NCI-H82 treated with DMSO at 0.1 percent for 48 hours (cell line): ENCODE measurements around the gene GPR142.
"Not testable (repeated sequence)": the region's sequence is repeated elsewhere in the genome, so short reads cannot be mapped to it uniquely, and the experiment has no call there.

ENCODE experiments used
- DNase-seq: peaks from one replicate; lab custom pipeline; 2025; ENCODE audit not compliant: unreplicated experiment; lab: John Stamatoyannopoulos, UW

Gene GPR142

DNA sequence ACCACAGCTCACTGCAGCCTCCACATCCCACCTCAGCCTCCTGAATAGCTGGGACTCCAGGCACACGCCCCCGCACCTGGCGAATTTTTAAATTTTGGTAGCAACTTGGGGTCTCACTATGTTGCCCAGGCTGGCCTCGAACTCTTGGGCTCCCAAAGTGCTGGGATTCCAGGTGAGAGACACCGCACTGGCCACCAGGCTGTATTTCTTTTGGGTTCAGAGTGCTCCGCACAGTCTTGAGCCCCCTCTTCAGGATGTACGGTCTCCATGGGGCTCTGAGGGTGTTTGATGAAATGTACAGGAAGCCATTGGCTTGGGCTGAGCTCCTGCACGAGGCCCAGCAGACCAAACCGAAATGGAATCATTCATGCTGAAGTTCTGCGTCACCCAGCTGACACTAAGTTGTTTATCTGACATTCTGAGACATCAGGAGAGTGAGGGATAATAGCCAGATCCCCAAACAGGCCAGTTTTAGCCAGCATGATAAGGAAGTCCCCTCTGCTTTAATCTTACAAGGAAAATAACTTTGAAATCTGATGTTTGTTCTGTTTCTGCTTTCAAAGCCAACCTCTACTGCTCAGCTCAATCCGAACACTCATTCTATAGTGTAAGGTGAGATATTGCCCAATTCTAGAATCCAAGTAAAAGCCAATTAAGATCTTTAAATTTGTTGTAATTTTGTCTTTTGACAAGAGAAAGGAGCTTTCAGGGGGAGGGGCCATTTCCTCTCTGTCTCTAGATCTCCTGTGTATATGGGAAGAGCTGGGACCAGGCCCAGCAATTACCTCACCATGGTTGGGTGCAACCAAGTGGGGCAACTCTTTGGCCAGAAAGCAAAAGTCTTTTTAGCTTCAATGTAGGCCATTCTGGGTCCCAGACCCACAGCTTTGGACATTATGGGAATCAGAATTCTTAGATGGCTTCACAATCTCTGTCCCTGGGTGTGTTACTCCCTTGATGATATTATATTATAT lies 23.7 kb downstream of the GPR142 start:
- DNase-seq, result no peak

DNA sequence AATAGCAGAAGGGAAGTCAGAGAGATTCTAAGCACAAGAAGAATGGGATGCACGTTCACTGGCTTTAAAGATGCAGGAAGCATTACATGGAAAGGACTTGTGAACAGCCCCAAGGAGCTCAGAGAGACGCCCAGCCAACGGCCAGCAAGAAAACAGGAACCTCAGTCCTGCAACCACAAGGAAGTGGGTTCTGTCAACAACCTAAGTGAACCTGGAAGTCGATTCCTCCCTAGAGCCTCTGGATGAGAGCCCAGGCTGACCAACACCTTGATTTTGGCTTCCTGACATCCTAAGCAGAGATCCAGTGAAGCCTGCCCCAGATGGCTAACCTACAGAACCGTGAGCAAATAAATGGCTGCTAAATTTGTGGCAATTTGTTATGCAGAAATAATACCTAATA lies 24.5 kb downstream of the GPR142 start:
- no peak for DNase-seq

DNA sequence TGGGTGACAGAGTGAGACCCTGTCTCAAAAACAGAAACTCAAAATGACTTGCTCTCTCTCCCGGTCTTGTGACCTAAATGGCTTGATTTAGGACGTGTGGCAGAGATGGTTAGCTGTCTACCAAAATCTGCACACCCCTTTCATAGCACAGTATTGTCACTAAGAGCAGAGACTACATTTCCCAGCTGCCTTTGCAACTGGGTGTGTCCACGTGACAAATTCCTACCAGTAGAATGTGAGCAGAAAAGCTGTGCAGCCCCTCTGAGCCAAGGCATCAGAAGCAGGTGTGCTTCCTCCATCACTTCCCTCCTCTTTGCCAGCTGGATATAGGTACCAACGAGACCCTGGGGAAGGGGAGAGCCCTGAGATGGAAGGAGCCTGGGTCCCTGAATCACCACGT lies 25.5 kb downstream of the GPR142 start:
- DNase-seq, result no peak

DNA sequence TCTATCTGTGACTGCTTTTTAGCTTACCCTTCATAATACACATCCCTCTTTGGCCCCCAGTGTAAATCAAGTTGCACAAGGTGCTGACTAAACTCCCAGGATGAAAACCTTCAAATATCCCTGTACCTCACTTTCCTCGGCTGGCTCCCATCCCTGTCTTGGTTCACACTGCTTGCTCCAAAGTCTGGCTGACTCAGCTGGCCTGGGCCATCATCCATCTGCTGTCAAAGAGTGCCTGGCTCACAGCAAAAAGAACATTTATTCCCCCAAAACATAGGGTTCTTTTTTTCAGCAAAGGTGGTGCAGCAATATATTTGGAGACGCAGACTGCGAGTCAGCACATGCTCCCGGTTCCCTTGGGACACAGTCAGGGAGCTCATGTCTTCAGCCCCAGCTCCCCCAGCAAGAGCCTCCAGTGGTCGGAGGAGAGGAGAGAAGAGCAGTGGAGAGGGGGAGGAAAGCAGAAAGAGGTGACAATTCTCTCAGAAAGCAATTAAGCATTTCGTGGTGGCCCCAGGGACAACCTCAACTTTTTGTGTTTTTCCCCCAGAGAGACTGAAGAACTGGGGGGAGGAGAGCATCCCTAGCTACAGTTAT lies 26.1 kb downstream of the GPR142 start:
- DNase-seq, result no peak

DNA sequence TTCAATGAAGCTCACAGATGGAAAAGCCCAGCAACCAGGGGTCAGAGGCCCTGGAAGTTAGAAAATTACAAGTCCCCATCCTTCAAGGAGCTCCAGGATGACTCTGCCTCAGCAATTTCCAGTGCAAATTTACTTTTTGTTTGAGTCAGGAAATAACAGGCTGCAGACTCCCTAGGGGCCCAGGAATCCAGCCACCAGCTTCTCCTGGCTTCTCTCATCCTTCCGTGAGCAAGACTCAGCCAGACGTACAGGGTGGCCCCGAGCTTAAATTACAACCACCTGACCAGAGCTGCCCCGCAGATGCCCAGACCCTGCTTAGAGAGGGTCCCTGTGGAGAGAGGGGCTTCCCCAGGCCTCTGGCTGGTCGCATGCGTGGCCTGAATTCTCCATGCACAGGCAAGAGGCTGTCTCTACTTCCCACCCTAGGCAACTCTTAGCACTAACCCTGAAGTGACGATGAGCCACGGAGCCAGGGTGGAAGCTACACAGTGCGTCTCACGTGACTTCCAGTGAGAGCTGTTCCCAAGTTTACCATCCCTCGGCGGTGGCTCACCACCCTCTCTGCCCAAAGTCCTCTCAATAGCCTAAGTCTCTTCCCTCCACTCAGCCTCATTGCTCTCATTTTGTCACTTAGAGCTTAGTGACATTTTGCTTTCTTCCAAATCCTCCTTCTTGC lies 27.1 kb downstream of the GPR142 start:
- no peak for DNase-seq

DNA sequence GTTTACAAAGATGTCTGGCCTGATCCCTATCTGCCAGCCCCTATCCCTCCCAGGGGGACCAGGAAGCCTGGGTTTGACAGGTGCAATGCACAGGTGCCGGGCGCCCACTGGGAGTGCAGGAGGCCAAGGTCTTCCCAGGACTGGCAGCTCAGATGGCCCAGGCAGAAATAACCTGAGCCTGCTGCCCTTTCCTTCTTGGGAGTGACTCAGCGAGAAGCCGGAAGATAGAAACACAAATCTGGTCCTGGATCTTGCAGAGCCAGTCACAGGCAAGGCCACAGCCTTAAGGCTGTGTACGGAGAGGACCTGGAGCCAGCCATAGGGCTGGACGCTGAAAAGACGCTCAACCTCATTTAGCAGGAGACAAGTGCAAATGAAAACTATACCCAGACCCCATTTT lies 27.7 kb downstream of the GPR142 start:
- DNase-seq, result no peak

DNA sequence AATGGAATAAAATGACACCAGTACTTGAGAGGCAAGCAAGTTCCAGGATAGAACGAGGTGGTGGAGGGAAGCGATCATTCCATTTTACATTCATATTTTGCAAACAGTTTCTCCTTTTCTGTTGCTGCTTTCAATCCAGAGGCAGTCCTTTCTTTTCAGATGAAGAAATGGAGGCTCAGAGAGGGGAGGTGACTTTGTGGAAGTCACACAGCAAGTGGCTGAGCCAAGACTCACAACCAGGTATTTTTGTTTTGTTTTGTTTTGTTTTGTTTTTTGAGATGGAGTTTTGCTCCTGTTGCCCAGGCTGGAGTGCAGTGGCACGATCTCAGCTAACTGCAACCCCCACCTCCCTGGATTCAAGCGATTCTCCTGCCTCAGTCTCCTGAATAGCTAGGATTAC lies 29.3 kb downstream of the GPR142 start:
- DNase-seq, result no peak

DNA sequence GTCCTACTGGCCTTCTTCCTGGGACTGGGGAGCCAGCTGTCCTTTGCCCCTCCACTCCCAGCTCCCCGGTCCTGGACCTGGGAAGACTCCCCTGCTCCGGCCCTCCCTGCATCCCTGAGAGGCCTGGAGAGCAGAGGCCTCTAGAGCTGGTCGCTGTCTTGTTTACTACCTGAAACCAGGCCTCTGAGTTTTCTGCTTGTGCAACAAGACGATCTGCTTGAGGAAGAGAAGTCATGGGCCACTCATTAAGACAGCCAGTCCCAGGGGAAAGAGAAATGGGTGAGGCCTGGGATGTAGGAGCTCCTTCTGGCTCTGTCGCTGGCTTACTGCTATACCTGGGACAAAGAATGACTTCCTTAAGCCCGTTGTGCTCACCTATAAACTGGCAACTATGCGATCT lies 34.7 kb downstream of the GPR142 start:
- DNase-seq, result no peak

DNA sequence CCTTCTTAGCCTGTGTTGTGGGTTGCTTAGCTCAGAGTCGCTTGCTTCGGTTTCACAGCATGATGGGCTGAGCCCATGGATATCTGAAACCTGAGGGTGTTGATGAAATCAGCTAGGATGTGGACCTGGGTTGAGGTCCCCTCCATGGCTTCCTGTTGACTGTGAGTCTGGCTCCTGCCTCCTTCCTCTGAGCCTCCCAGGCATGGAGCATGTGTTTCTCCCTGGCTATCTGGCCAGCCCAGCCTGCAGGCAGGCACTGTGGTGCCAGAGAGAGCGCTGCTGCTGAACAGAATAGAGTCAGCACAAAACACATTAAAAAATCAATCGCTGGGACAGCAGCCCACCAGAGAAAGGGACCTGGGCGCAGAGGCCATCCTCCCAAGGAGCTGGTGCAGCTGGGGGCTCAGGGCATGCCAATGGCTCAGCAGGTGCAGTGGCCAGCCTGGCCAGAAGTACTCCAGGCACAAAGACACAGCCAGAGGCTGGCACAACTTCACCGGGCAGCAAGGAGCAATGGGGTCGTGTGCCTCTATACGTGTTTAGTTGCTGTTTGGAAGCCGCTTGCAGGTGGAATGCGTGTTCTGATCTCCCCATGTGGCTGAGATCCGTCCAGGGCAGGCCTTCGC lies 36.3 kb downstream of the GPR142 start:
- no peak for DNase-seq

DNA sequence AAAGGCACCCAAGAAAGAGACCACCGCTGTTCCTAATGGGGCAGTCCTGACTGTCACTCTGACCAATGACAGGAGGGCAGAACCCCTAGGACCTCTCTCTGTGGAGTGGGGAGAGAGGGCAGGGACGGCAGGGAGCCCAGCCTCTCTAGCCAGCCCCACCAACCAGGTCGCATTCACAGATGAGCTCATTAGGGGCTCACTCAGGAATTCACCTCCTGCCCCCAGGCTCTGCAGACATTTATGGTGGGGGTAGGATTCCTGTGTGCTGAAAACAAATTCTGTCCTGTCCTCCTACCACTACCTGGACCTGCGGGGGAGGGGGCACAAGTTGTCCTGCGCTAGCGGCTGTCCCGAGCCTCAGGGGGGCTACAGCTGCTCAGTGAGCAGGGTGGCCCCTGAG lies 36.9 kb downstream of the GPR142 start:
- no peak for DNase-seq

DNA sequence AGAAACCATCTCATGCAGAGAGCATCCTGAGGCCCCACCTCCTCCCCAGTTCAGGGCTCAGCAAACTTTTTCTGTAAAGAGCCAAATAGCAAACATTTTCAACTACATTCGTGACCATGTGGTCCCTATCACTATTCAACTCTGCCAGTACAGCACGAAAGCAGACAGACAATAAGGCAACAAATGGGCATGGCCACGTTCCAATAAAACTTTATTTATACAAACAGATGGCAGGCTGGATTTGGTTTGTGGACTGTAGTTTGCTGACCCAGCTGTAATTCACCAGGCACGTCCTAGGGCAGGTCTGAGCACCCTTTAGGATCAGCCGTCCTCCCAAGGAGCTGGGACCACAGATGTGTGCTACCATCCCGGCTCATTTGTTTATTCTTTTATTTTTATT lies 37.5 kb downstream of the GPR142 start:
- no peak for DNase-seq

DNA sequence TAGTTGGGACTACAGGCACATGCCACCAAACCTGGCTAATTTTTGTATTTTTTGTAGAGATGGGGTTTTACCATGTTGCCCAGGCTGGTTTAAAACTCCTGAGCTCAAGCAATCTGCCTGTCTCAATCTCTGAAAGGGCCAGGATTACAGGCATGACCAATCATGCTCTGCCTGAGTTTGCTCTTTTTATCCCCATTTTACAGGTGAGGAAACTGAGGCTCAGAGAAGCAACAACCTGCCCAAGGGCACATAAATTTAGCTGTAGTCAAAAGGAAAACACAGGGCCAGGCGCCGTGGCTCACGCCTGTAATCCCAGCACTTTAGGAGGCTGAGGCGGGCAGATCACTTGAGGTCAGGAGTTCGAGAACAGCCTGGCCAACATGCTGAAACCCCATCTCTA lies 38.0 kb downstream of the GPR142 start:
- not testable (repeated sequence) for DNase-seq

DNA sequence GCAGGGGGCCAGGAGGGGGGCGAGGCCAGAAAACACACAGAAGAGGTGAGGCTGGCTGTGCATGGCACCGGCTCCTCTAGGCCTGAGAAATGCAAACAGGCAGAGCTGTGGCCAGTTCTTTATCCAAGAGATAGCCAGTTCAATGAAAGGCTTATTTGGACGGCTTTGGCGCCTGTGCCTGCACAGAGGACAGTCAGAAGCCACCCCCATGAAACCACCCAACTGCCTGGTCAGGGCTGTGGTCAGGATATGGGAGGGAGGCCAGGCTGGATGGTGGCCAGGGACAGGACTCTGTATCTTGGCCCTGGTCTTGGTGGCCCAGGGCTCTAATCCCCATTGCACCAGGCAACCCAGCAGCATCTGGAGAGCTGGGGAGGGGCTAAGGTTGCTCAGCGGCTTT lies 40.1 kb downstream of the GPR142 start:
- no peak for DNase-seq

DNA sequence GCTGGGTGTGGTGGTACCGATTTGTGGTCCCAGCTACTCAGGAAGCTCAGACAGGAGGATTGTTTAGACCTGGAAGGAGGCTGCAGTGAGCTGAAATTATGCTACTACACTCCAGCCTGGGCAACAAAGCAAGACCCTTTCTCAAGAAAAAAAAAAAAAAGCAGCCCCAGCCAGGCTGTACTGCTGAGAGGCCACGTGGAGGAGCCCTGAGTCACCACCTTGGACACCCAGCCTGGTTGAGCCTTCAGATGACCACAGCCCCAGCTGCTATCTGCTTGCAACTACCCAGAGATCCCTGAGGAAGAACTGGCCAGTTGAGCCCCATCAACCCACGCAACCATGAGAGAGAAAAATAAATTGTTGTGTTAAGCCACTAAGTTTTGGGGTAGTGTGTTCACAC lies 41.0 kb downstream of the GPR142 start:
- DNase-seq, result no peak

DNA sequence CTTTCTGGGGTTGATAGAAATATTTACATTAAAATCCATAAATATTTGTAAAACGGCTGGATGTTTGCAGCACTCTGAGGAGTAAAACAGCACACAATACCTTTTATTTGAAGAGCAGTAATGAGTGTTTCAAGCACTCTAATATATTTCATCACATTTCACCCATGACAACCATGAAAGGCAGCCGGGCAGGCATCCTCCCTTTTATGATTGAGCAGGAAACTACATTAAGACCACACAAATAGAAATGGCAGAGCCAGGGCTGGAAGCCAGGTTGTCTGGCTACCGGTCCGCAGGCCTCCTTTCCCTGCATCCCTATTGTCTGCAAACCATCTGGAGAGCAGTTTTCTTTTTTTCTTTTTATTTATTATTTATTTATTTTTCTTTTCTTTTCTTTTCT lies 41.5 kb downstream of the GPR142 start:
- no peak for DNase-seq

DNA sequence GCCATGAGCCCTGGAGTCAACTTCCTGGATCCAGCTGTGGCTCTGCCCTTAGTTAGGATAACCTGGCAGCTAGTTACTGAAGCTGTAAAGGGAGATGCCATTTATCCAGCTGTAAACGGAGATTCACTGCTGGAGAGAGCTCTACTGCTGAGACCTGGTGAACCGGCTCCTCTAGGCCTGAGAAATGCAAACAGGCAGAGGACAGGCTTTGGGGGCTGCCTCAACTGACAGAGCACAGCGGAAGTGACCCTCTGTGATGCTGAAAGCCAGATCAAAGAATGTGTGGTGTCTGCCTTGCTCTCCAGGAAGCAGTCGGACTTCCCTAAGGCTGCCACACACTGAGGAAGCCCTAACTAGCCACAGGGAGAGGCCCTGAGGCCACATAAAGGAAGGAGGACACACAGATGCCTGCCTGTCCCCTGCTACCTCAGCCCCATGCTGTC lies 42.7 kb downstream of the GPR142 start:
- DNase-seq, result no peak

DNA sequence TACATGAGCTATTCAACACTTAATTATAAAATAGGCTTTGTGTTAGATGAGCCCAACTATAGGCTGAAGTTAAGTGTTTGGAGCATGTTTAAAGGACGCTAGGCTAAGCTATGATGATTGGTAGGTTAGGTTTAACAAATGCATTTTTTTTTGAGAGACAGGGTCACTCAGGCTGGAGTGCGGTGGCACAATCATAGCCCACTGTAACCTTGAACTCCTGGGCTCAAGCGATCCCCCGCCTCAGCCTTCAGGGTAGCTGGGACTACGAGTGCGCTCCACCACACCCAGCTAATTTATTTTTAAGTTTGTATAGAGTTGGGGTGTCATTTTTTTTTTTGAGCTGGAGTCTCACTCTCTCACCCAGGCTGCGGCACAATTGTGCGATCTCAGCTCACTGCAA lies 45.3 kb downstream of the GPR142 start:
- DNase-seq, result no peak

DNA sequence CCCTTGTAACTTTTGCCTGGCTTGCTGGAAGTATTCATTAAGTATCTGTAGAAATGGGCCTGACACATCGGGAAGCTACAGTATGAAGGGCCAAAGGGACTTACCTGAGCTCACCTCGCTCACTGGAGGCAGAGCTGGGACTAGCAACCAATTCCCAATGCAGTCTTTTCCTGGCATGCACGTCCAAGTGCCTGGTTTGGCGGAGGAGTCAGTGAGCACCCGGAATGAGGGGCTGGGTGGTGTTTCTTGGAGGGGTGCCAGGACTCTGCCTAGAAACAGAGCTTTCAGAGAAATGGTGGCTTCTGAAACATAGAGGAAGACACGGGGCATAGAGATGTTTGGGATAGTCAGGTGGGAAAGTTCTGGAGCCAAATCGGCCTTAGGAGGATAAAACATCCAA lies 46.2 kb downstream of the GPR142 start:
- no peak for DNase-seq

DNA sequence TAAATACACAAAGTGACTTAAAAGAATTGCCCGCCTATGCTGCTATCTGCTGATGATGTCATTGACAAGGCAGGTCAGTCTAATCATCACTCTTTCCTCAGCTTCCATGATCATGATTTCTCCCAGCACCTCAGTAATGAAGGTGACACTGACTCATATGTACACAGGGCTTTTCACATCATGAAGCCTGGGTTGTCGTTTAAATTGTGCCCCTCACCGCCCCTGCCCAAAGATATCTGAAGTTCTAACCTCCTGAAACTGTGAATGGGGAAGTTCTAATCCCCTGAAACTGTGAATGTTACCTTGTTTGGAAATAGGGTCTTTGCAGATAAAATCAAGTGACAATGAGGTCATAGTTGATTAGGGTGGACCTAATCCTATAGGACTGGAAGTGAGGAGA lies 47.2 kb downstream of the GPR142 start:
- DNase-seq, result no peak

DNA sequence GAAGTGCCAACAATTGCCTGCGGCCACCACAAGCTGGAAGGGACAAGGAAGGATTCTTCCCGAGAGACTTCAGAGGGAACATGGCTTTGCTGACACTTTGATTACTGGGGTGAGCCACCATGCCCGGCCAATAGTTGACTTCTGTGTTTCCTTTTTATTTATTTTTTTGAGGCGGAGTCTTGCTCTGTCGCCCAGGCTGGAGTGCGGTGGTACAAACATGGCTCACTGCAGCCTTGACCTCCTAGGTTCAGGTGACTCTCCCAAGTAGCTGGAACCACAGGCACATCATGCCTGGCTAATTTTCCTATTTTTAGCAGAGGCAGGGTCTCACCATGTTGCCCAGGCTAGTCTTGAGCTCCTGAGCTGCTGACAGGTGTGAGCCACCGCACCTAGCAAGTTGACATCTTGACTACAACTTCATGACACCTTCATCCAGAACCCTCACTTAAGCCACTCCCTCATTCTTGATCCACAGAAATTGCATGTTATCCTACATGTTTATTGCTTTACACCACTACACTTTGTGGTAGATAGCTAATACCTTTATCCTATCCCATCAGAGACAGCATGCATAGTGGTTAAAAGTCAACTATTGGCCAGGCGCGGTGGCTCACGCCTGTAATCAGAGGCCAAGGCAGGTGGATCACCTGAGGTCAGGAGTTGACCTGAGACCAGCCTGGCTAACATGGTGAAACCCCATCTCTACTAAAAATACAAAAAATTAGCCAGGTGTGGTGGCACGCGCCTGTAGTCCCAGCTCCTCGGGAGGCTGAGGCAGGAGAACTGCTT lies 48.5 kb downstream of the GPR142 start:
- no peak for DNase-seq
